ENCODE data around the gene FXYD3.
A peak's percentile ranks its signal among the peaks of the same experiment; 100 is the strongest.

The FXYD3 gene

GRCh38 chr19:35083691-35084508, 31.7 kb upstream of the FXYD3 start:
- Histone ChIP-seq H4K5ac (ENCODE audit: low read length) (no peak overlapping the region), H3K4me1 (ENCODE audit: control insufficient read depth, low read depth, low read length) (no peaks in the 10 kb centered on the region), H3K23ac (ENCODE audit: low read length) (peak overlapping the region; percentile 45), H3K4me3 (ENCODE audit: low read length) (no peak overlapping the region), H3K27ac (ENCODE audit: low read depth, low read length) (no peak overlapping the region), H2AK5ac (ENCODE audit: low read length) (no peak overlapping the region), H4K8ac (ENCODE audit: low read depth, low read length) (no peak overlapping the region), H3K56ac (ENCODE audit: low read length) (peak overlapping the region; percentile 49), H3K4ac (ENCODE audit: low read depth, low read length) (no peak overlapping the region), H3K79me1 (ENCODE audit: low read length) (no peaks in the 10 kb centered on the region), H3K36me3 (ENCODE audit: control insufficient read depth, insufficient read depth, low read length) (no peaks in the 10 kb centered on the region), H2BK5ac (ENCODE audit: low read length) (no peak overlapping the region), H3K18ac (ENCODE audit: low read length) (no peak overlapping the region), H3K27me3 (ENCODE audit: insufficient read depth, low read length, poor library complexity) (no peaks in the 10 kb centered on the region), H3K79me2 (ENCODE audit: control insufficient read depth, insufficient read depth, low read length) (no peaks in the 10 kb centered on the region), H2BK15ac (replicated peaks; ENCODE audit: low read depth) (no peak overlapping the region), H2BK120ac (ENCODE audit: low read depth, low read length) (no peak overlapping the region), H3K4me2 (ENCODE audit: low read length) (no peak overlapping the region), H3K9ac (ENCODE audit: low read length) (no peak overlapping the region)
- DNase-seq: no peak
- WGBS (ENCODE audit: extremely low coverage, insufficient coverage, low lambda C conversion rate): no CpG with 5 or more reads among the region's 15 CpGs

- WGBS (ENCODE audit: extremely low coverage, insufficient coverage, low lambda C conversion rate): no CpG with 5 or more reads among the region's 3 CpGs
- no peaks in the 10 kb centered on the region for H3K79me2 ChIP-seq (ENCODE audit: control insufficient read depth, insufficient read depth, low read length)
- peak overlapping the region; percentile 49 for H3K56ac ChIP-seq (ENCODE audit: low read length)
Measured at GRCh38 chr19:35084509-35084762, 31.2 kb upstream of the FXYD3 start.

GRCh38 chr19:35085947-35086346, 29.7 kb upstream of the FXYD3 start:
- no peaks in the 10 kb centered on the region for H3K36me3 ChIP-seq (ENCODE audit: control insufficient read depth, insufficient read depth, low read length)
- H4K5ac ChIP-seq (ENCODE audit: low read length): no peak overlapping the region
- H3K4me3 ChIP-seq (ENCODE audit: low read length): no peak overlapping the region
- no peak overlapping the region for H2BK120ac ChIP-seq (ENCODE audit: low read depth, low read length)
- H3K18ac ChIP-seq (ENCODE audit: low read length): no peak overlapping the region
- DNase-seq: no peak
- H3K4me1 ChIP-seq (ENCODE audit: control insufficient read depth, low read depth, low read length): peaks cover 2% of the 10 kb centered on the region
- WGBS (ENCODE audit: extremely low coverage, insufficient coverage, low lambda C conversion rate): no CpG with 5 or more reads among the region's 6 CpGs
- no peak overlapping the region for H3K56ac ChIP-seq (ENCODE audit: low read length)
- H2BK15ac ChIP-seq (replicated peaks; ENCODE audit: low read depth): no peak overlapping the region
- no peak overlapping the region for H3K4me2 ChIP-seq (ENCODE audit: low read length)
- no peak overlapping the region for H3K9ac ChIP-seq (ENCODE audit: low read length)
- no peak overlapping the region for H3K23ac ChIP-seq (ENCODE audit: low read length)
- H2AK5ac ChIP-seq (ENCODE audit: low read length): no peak overlapping the region
- H2BK5ac ChIP-seq (ENCODE audit: low read length): no peak overlapping the region
- H3K27ac ChIP-seq (ENCODE audit: low read depth, low read length): no peak overlapping the region
- H3K4ac ChIP-seq (ENCODE audit: low read depth, low read length): no peak overlapping the region
- H3K79me1 ChIP-seq (ENCODE audit: low read length): no peaks in the 10 kb centered on the region
- no peaks in the 10 kb centered on the region for H3K79me2 ChIP-seq (ENCODE audit: control insufficient read depth, insufficient read depth, low read length)
- H3K27me3 ChIP-seq (ENCODE audit: insufficient read depth, low read length, poor library complexity): no peaks in the 10 kb centered on the region
- H4K8ac ChIP-seq (ENCODE audit: low read depth, low read length): no peak overlapping the region

More at GRCh38 chr19:35084509-35084762, 31.2 kb upstream of the FXYD3 start:
- Histone ChIP-seq H3K18ac (ENCODE audit: low read length) (no peak overlapping the region), H2BK15ac (replicated peaks; ENCODE audit: low read depth) (no peak overlapping the region), H3K23ac (ENCODE audit: low read length) (no peak overlapping the region), H3K27me3 (ENCODE audit: insufficient read depth, low read length, poor library complexity) (no peaks in the 10 kb centered on the region), H2BK120ac (ENCODE audit: low read depth, low read length) (no peak overlapping the region), H3K4me1 (ENCODE audit: control insufficient read depth, low read depth, low read length) (no peaks in the 10 kb centered on the region), H4K8ac (ENCODE audit: low read depth, low read length) (no peak overlapping the region), H3K36me3 (ENCODE audit: control insufficient read depth, insufficient read depth, low read length) (no peaks in the 10 kb centered on the region), H2AK5ac (ENCODE audit: low read length) (no peak overlapping the region), H3K79me1 (ENCODE audit: low read length) (no peaks in the 10 kb centered on the region), H2BK5ac (ENCODE audit: low read length) (no peak overlapping the region), H3K4me2 (ENCODE audit: low read length) (no peak overlapping the region), H3K4me3 (ENCODE audit: low read length) (no peak overlapping the region), H3K4ac (ENCODE audit: low read depth, low read length) (no peak overlapping the region), H4K5ac (ENCODE audit: low read length) (no peak overlapping the region), H3K27ac (ENCODE audit: low read depth, low read length) (no peak overlapping the region), H3K9ac (ENCODE audit: low read length) (no peak overlapping the region)
- DNase-seq: peak; percentile 43

GRCh38 chr19:35086455-35086854, 29.2 kb upstream of the FXYD3 start:
- peaks cover 2% of the 10 kb centered on the region for H3K4me1 ChIP-seq (ENCODE audit: control insufficient read depth, low read depth, low read length)
- H2BK120ac ChIP-seq (ENCODE audit: low read depth, low read length): no peak overlapping the region
- H2BK5ac ChIP-seq (ENCODE audit: low read length): no peak overlapping the region
- no peak for DNase-seq
- no peak overlapping the region for H4K5ac ChIP-seq (ENCODE audit: low read length)
- no peaks in the 10 kb centered on the region for H3K79me2 ChIP-seq (ENCODE audit: control insufficient read depth, insufficient read depth, low read length)
- no peak overlapping the region for H3K27ac ChIP-seq (ENCODE audit: low read depth, low read length)
- no peaks in the 10 kb centered on the region for H3K27me3 ChIP-seq (ENCODE audit: insufficient read depth, low read length, poor library complexity)
- no peak overlapping the region for H3K18ac ChIP-seq (ENCODE audit: low read length)
- WGBS (ENCODE audit: extremely low coverage, insufficient coverage, low lambda C conversion rate): no CpG with 5 or more reads among the region's 8 CpGs
- no peaks in the 10 kb centered on the region for H3K36me3 ChIP-seq (ENCODE audit: control insufficient read depth, insufficient read depth, low read length)
- H4K8ac ChIP-seq (ENCODE audit: low read depth, low read length): no peak overlapping the region
- no peaks in the 10 kb centered on the region for H3K79me1 ChIP-seq (ENCODE audit: low read length)
- no peak overlapping the region for H3K56ac ChIP-seq (ENCODE audit: low read length)
- H2BK15ac ChIP-seq (replicated peaks; ENCODE audit: low read depth): no peak overlapping the region
- H3K9ac ChIP-seq (ENCODE audit: low read length): no peak overlapping the region
- no peak overlapping the region for H3K23ac ChIP-seq (ENCODE audit: low read length)
- H3K4me3 ChIP-seq (ENCODE audit: low read length): no peak overlapping the region
- H2AK5ac ChIP-seq (ENCODE audit: low read length): no peak overlapping the region
- no peak overlapping the region for H3K4ac ChIP-seq (ENCODE audit: low read depth, low read length)
- H3K4me2 ChIP-seq (ENCODE audit: low read length): no peak overlapping the region

- Histone ChIP-seq H3K18ac (ENCODE audit: low read length) (no peak overlapping the region), H3K23ac (ENCODE audit: low read length) (no peak overlapping the region), H2AK5ac (ENCODE audit: low read length) (no peak overlapping the region), H3K56ac (ENCODE audit: low read length) (no peak overlapping the region), H3K27me3 (ENCODE audit: insufficient read depth, low read length, poor library complexity) (no peaks in the 10 kb centered on the region), H3K4me3 (ENCODE audit: low read length) (no peak overlapping the region), H3K9ac (ENCODE audit: low read length) (no peak overlapping the region), H3K27ac (ENCODE audit: low read depth, low read length) (no peak overlapping the region), H4K8ac (ENCODE audit: low read depth, low read length) (no peak overlapping the region), H3K36me3 (ENCODE audit: control insufficient read depth, insufficient read depth, low read length) (no peaks in the 10 kb centered on the region), H3K79me1 (ENCODE audit: low read length) (no peaks in the 10 kb centered on the region), H3K79me2 (ENCODE audit: control insufficient read depth, insufficient read depth, low read length) (no peaks in the 10 kb centered on the region), H4K5ac (ENCODE audit: low read length) (no peak overlapping the region), H2BK5ac (ENCODE audit: low read length) (no peak overlapping the region), H3K4me1 (ENCODE audit: control insufficient read depth, low read depth, low read length) (peaks cover 2% of the 10 kb centered on the region), H2BK15ac (replicated peaks; ENCODE audit: low read depth) (no peak overlapping the region), H3K4ac (ENCODE audit: low read depth, low read length) (no peak overlapping the region), H2BK120ac (ENCODE audit: low read depth, low read length) (no peak overlapping the region), H3K4me2 (ENCODE audit: low read length) (no peak overlapping the region)
- DNase-seq: no peak
Measured at GRCh38 chr19:35087393-35087792, 28.2 kb upstream of the FXYD3 start.

All from mesendoderm (in vitro differentiated cells).